NOMO-1 treated with dmso at 0.1 percent for 144 hours (cell line): ENCODE data around the gene TRIM27.
"Not testable (repeated sequence)": the region's sequence is repeated elsewhere in the genome, so short reads cannot be mapped to it uniquely, and the experiment has no call there.

Source experiments
- DNase-seq: peaks from one replicate; lab custom pipeline; 2025; ENCODE audit not compliant: unreplicated experiment; lab: John Stamatoyannopoulos, UW

The TRIM27 gene

DNA sequence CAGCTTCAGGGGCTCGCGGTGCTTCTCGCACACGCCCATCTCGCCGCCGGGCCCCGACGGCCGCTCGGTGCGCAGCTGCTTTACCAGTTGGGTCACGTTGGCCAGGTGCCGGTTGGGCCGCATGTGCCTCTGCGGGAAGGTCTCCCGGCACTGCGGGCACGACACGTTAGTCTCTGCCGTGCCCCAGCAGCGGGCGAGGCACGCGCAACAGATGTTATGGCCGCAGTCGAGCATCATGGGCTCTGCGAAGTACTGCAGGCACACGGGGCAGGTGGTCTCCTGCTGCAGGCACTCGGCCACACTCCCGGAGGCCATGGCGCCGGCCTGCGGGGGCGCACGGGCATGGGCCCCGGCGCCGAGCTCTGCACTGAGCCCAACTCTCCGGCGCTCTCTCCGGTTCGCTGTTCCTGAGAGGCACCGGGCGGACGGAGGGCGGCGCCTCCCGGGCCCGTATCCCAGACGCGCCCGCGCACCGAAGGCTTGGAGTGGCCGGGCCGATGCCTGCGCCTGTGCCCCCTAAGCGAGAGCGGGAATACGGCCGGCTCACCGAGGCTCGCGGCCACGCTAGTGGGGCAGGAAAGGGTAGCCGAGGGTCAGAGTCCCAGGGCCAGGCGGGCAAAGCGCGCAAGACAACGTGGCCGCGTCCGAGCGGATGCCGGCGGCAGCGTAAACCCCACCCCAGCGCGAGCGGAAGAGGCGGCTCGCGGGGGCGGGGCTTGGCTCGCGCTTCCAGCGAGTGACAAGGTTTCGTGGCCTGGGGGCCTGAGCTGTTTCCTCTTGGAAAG lies at the start of gene TRIM27:
TSS of gene TRIM27 (minus strand) at position 668 of the 785 bp plus-strand sequence. CDS start at position 315, 353 bp downstream.
- DNase-seq: peak; percentile 76

DNA sequence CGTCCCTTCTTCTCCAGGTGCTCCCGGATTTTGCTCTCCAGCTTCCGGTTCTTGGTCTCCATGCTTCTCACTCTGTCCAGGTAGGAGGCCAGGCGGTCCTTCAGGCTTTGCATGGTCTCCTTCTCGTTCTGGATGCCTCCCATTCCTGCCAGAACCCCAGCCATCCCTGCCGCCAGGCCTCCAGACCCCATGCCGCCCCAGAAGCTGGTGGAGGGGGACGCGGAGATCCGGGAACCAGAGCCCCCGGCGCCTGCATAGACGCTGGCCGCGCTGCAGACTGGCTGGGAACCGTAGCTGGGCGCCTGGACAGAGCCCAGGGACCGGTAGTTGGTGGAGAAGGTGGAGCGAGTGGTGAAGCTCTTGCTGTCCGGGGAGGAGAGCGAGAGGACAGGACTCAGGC lies 46.3 kb upstream of the TRIM27 start:
- not testable (repeated sequence) for DNase-seq

GRCh38 chr6:28969129-28969528 lies 45.3 kb upstream of the TRIM27 start:
- DNase-seq: no peak

DNA sequence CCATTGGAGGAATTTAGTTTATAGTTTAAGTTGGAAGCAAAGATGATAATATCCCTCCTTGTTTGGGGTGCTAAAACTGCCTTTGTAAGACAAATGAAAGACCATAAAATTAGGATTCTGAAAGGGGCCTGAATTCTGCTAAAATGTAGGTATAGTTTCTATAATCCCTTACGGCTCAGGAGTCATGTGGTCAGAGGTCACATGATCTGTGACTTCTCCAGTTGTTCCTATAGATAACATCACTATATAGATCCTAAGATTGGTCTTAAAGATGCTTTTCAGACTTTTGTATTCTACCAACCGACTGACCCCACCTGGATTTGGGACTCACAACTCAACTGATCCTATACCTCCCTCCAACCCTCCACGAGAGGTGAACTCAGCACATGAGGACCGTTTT lies 44.7 kb upstream of the TRIM27 start:
- DNase-seq: no peak

- no peak for DNase-seq
Measured at GRCh38 chr6:28965706-28966105, 41.9 kb upstream of the TRIM27 start.

GRCh38 chr6:28960846-28961500 lies 37.2 kb upstream of the TRIM27 start:
- DNase-seq: no peak

DNA sequence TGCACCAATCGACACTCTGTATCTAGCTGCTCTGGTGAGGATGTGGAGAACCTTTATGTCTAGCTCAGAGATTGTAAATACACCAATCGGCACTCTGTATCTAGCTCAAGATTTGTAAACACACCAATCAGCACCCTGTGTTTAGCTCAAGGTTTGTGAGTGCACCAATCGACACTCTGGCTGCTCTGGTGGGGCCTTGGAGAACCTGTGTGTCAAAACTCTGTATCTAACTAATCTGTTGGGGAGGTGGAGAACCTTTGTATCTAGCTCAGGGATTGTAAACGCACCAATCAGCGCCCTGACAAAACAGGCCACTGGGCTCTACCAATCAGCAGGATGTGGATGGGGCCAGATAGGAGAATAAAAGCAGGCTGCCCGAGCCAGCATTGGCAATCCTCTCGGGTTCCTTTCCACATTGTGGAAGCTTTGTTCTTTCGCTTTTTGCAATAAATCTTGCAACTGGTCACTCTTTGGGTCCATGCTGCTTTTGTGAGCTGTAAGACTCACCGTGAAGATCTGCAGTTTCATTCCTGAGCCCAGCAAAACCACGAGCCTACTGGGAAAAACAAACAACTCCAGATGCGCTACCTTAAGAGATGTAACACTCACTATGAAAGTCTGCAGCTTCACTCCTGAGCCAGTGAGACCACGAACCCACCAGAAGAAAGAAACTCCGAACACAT lies 34.9 kb upstream of the TRIM27 start:
- DNase-seq: not testable (repeated sequence)

DNA sequence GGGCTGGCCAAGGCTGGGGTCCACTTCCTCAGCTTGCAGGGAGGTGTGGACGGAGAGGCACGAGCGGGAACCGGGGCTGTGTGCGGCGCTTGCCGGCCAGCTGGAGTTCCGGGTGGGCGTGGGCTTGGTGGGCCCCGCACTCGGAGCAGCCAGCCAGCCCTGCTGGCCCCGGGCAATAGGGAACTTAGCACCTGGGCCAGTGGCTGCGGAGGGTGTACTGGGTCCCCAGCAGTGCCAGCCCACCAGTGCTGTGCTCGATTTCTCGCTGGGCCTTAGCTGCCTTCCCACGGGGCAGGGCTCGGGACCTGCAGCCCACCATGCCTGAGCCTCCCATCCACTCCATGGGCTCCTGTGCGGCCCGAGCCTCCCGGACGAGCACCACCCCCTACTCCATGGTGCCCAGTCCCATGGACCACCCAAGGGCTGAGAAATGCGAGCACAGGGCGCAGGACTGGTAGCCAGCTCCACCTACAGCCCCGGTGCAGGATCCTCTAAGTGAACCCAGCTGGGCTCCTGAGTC lies 34.1 kb upstream of the TRIM27 start:
- DNase-seq: not testable (repeated sequence)

GRCh38 chr6:28956331-28956730 lies 32.5 kb upstream of the TRIM27 start:
- DNase-seq: no peak

- no peak for DNase-seq
Measured at GRCh38 chr6:28953585-28954258, 29.9 kb upstream of the TRIM27 start.

DNA sequence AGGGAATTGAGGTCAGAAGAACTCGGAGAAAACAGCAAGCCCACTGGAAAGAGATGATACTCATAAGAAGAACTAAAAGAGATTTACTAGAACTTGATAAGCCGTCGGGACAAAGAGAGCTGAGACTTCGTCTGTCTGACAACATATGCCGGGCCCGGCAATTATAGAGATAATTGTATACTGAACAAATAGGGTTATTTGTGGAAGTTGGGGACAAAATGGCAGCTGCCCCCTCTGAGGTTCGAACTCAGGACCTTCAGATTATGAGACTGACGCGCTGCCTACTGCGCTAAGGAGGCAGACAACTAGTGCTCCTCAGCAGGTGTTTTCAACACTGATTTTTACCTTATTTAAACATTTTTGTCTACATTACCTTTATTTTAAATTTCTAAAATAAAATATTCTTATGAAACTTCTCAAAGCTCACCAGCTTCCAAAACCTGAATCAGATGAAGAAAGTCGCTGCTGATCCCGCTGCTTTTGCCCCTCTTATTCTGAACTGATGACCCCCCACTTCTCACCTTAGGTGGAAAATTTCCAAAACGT lies 29.3 kb upstream of the TRIM27 start:
- DNase-seq: no peak

GRCh38 chr6:28949656-28950195 lies 25.9 kb upstream of the TRIM27 start:
- DNase-seq: not testable (repeated sequence)

- DNase-seq: no peak
Measured at GRCh38 chr6:28948782-28949486, 25.1 kb upstream of the TRIM27 start.

DNA sequence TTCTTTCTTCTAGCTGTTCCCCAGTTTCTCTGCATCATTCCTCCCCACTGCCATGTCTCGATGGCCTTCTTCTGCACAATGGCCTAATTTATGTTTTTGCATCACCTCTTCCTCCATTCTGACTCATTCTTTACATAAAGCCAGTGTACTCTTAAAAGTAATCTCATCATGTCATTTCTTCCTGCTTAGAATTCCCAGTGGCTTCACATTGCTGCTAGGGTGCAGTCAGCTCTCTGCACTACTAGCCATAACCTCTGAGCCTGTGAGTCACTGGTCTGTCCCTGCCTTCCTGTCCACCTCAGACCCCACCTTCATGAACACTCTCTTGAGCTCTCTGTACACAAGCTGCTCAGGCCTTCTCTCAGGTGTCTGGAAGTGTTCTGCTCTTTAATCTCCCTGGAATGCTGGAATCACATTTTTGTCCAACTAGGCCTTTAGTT lies 24.1 kb upstream of the TRIM27 start:
- DNase-seq: no peak

DNA sequence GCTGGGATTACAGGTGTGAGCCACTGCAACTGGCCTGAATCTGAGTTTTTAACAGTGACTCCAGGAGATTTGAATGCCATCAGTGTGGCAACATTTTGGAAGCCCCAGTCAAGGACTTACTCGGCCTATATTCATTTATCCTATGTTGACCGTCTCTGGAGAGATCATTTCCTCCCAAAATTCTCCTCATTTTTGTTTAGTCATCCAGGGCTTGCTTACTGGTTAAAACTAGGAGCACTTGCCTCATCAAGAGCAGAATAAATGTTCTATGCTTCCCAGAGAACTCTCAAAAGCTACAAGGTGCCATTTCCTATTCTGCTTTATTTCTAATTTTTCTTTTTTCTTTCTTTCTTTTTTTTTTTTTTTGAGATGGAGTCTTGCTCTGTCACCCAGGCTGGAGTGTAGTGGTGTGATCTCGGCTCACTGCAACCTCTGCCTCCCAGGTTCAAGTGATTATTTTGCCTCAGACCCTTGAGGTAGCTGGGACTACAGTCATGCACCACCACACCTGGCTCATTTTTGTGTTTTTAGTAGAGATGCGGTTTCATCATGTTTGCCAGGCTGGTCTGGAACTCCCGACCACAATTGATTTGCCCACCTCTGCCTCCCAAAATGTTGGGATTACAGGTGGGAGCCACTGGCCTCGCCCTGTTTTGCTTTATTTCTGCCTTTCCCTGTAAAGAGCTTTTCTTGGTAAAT lies 23.4 kb upstream of the TRIM27 start:
- no peak for DNase-seq

GRCh38 chr6:28945349-28945748 lies 21.6 kb upstream of the TRIM27 start:
- DNase-seq: peak; percentile 46

GRCh38 chr6:28944412-28944865 lies 20.7 kb upstream of the TRIM27 start:
- DNase-seq: peak; percentile 56

- DNase-seq: peak; percentile 26
Measured at GRCh38 chr6:28943557-28944411, 20.0 kb upstream of the TRIM27 start.
